Measurements from ENCODE around the gene COX5B.

COX5B gene

DNA sequence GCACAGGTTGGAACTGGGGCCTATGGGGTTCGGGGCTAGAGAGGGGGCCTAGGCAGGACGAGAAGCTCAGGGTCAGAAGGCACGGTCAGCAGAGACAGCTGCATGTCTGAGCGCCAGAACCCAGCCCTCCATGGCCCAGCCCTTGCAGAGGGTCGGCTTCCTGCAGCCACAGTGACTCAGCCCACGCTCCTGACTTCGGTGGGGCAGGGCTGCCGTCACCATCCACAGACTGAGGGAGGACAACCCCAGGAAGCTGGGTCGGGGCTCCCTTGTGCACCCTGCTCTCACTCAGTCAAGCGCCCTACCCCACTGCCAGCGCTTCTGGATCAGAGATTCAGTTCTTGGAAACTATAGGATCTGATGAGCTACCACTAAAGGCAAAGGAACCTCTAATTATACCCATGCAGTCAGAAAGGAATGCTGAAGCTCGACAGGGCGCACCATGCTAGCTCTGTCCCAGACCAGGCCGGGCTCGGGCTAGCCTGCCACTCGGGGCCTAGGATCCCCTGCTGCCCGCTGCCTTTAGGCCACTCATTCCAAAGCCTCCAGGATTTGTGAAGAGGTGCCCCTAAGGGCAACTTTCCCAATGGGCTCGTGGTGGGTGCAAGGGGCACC lies 15.0 kb downstream of the COX5B start:
- Histone ChIP-seq H3K4me3 (ENCODE audit: low read depth, low read length) (no peak overlapping the region), H3K4me1 (ENCODE audit: control insufficient read depth, insufficient read depth, low read length) (0 out of 2 replicates have a peak, but pooled peaks cover 2% of the 10 kb centered on the region), H3K36me3 (ENCODE audit: control insufficient read depth in 2 of 2, insufficient read depth in 1 of 2, low read length in 2 of 2) (peaks cover 0 to 53% of the 10 kb centered on the region in 2 experiments; a peak in 2 of 3 replicates), H3K9me3 (ENCODE audit: control insufficient read depth, insufficient read depth, low read depth, low read length) (no peaks in the 10 kb centered on the region), H3K27ac (ENCODE audit: extremely low read depth, low read depth, low read length) (no peak overlapping the region)
- ChIA-PET POLR2A (interaction anchor here (7.6 kb wide), 1 partner anchor 12 kb away, joined by 183 read pairs; the partner anchor contains the start of gene COX5B), CTCF (interaction anchor here (0.6 to 1.6 kb wide), 3 partner anchors 10 to 70 kb away, joined by 3 to 6 read pairs (median 4); no protein-coding TSS in a partner anchor)
- TF ChIP-seq ZNF341 (tag by site-specific recombination; IDR thresholded peaks at IDR 0.05; ENCODE audit: low read depth) (no peak), ZNF529 (tag by site-specific recombination; IDR thresholded peaks at IDR 0.05; ENCODE audit: insufficient replicate concordance) (no peak), ZNF558 (tag by site-specific recombination; IDR thresholded peaks at IDR 0.05) (no peak), ZNF211 (tag by site-specific recombination; IDR thresholded peaks at IDR 0.05; ENCODE audit: low read depth) (no peak), ZNF560 (tag by site-specific recombination; IDR thresholded peaks at IDR 0.05; ENCODE audit: borderline replicate concordance) (no peak), ZNF629 (tag by site-specific recombination; IDR thresholded peaks at IDR 0.05) (no peak), MEIS1 (CRISPR knock-in tag; IDR thresholded peaks at IDR 0.05; ENCODE audit: borderline replicate concordance) (no peak), OVOL3 (tag by site-specific recombination; IDR thresholded peaks at IDR 0.05) (no peak), ZNF335 (tag by site-specific recombination; conservative IDR thresholded peaks at IDR 0.05) (no peak), ZNF23 (tag by site-specific recombination; IDR thresholded peaks at IDR 0.05; ENCODE audit: borderline replicate concordance) (no peak)
- TF ChIP-seq, protein P1, sequence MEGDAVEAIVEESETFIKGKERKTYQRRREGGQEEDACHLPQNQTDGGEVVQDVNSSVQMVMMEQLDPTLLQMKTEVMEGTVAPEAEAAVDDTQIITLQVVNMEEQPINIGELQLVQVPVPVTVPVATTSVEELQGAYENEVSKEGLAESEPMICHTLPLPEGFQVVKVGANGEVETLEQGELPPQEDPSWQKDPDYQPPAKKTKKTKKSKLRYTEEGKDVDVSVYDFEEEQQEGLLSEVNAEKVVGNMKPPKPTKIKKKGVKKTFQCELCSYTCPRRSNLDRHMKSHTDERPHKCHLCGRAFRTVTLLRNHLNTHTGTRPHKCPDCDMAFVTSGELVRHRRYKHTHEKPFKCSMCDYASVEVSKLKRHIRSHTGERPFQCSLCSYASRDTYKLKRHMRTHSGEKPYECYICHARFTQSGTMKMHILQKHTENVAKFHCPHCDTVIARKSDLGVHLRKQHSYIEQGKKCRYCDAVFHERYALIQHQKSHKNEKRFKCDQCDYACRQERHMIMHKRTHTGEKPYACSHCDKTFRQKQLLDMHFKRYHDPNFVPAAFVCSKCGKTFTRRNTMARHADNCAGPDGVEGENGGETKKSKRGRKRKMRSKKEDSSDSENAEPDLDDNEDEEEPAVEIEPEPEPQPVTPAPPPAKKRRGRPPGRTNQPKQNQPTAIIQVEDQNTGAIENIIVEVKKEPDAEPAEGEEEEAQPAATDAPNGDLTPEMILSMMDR (tag by site-specific recombination; IDR thresholded peaks at IDR 0.05), result no peak

DNA sequence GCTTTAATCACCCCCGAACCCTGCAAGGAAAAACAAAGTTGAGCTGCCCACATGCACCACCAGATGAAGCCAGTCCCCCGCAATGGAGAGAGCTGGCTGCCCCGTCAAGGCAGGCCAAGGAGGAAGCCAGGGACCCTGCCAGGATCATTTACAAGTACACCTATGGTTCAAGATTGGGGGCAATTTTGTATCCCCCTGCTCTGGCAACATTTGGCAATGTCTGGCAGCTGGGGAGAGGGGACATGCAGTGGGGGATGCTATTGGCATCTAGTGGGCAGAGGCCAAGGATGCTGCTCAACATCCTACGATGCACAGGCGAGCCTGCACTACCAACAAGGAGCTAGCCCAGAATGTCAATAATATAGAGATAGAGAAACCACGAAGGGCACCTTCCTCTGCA lies 16.1 kb downstream of the COX5B start:
- ChIA-PET POLR2A (interaction anchor here (0.9 to 7.6 kb wide), 2 partner anchors 13 to 73 kb away, joined by 3 to 183 read pairs; partner anchors contain the start of gene COX5B), CTCF (interaction anchor here (0.7 to 1.4 kb wide), 4 partner anchors 8 to 549 kb away, joined by 3 to 7 read pairs (median 5); partner anchors contain the start of gene ANKRD36)
- H3K4me3 ChIP-seq (ENCODE audit: low read depth, low read length), result no peak overlapping the region
- peaks cover 0 to 42% of the 10 kb centered on the region in 2 experiments; a peak in 2 of 3 replicates for H3K36me3 ChIP-seq (ENCODE audit: control insufficient read depth in 2 of 2, insufficient read depth in 1 of 2, low read length in 2 of 2)
- no peak overlapping the region for H3K27ac ChIP-seq (ENCODE audit: extremely low read depth, low read depth, low read length)
- no peaks in the 10 kb centered on the region for H3K9me3 ChIP-seq (ENCODE audit: control insufficient read depth, insufficient read depth, low read depth, low read length)
- 0 out of 2 replicates have a peak, but pooled peaks cover 2% of the 10 kb centered on the region for H3K4me1 ChIP-seq (ENCODE audit: control insufficient read depth, insufficient read depth, low read length)
- TF ChIP-seq, protein P2, sequence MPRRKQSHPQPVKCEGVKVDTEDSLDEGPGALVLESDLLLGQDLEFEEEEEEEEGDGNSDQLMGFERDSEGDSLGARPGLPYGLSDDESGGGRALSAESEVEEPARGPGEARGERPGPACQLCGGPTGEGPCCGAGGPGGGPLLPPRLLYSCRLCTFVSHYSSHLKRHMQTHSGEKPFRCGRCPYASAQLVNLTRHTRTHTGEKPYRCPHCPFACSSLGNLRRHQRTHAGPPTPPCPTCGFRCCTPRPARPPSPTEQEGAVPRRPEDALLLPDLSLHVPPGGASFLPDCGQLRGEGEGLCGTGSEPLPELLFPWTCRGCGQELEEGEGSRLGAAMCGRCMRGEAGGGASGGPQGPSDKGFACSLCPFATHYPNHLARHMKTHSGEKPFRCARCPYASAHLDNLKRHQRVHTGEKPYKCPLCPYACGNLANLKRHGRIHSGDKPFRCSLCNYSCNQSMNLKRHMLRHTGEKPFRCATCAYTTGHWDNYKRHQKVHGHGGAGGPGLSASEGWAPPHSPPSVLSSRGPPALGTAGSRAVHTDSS (tag by site-specific recombination; IDR thresholded peaks at IDR 0.05), result no peak
- TF ChIP-seq ZBTB17 (tag by site-specific recombination; IDR thresholded peaks at IDR 0.05) (no peak), SP2 (tag by site-specific recombination; IDR thresholded peaks at IDR 0.05) (no peak), ZBTB48 (tag by site-specific recombination; IDR thresholded peaks at IDR 0.05) (no peak), ZNF624 (tag by site-specific recombination; IDR thresholded peaks at IDR 0.05) (no peak), ZNF248 (tag by site-specific recombination; IDR thresholded peaks at IDR 0.05) (no peak), ZNF202 (tag by site-specific recombination; IDR thresholded peaks at IDR 0.05; ENCODE audit: borderline replicate concordance) (no peak), ZNF426 (tag by site-specific recombination; IDR thresholded peaks at IDR 0.05) (no peak), SP3 (tag by site-specific recombination; IDR thresholded peaks at IDR 0.05) (no peak), ZNF529 (tag by site-specific recombination; IDR thresholded peaks at IDR 0.05; ENCODE audit: insufficient replicate concordance) (no peak)
- TF ChIP-seq, protein P3, sequence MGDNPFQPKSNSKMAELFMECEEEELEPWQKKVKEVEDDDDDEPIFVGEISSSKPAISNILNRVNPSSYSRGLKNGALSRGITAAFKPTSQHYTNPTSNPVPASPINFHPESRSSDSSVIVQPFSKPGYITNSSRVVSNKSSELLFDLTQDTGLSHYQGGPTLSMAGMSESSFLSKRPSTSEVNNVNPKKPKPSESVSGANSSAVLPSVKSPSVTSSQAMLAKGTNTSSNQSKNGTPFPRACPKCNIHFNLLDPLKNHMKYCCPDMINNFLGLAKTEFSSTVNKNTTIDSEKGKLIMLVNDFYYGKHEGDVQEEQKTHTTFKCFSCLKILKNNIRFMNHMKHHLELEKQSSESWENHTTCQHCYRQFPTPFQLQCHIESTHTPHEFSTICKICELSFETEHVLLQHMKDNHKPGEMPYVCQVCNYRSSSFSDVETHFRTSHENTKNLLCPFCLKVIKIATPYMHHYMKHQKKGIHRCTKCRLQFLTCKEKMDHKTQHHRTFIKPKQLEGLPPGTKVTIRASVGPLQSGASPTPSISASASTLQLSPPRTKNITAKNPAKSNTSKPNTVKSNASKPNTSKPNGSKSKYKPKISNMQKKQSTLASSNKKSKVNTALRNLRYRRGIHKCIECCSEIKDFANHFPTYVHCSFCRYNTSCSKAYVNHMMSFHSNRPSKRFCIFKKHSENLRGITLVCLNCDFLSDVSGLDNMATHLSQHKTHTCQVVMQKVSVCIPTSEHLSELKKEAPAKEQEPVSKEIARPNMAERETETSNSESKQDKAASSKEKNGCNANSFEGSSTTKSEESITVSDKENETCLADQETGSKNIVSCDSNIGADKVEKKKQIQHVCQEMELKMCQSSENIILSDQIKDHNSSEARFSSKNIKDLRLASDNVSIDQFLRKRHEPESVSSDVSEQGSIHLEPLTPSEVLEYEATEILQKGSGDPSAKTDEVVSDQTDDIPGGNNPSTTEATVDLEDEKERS (tag by site-specific recombination; IDR thresholded peaks at IDR 0.05), result no peak
- TF ChIP-seq, protein P4, sequence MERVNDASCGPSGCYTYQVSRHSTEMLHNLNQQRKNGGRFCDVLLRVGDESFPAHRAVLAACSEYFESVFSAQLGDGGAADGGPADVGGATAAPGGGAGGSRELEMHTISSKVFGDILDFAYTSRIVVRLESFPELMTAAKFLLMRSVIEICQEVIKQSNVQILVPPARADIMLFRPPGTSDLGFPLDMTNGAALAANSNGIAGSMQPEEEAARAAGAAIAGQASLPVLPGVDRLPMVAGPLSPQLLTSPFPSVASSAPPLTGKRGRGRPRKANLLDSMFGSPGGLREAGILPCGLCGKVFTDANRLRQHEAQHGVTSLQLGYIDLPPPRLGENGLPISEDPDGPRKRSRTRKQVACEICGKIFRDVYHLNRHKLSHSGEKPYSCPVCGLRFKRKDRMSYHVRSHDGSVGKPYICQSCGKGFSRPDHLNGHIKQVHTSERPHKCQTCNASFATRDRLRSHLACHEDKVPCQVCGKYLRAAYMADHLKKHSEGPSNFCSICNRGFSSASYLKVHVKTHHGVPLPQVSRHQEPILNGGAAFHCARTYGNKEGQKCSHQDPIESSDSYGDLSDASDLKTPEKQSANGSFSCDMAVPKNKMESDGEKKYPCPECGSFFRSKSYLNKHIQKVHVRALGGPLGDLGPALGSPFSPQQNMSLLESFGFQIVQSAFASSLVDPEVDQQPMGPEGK (tag by site-specific recombination; IDR thresholded peaks at IDR 0.05), result no peak
- TF ChIP-seq, protein P5, sequence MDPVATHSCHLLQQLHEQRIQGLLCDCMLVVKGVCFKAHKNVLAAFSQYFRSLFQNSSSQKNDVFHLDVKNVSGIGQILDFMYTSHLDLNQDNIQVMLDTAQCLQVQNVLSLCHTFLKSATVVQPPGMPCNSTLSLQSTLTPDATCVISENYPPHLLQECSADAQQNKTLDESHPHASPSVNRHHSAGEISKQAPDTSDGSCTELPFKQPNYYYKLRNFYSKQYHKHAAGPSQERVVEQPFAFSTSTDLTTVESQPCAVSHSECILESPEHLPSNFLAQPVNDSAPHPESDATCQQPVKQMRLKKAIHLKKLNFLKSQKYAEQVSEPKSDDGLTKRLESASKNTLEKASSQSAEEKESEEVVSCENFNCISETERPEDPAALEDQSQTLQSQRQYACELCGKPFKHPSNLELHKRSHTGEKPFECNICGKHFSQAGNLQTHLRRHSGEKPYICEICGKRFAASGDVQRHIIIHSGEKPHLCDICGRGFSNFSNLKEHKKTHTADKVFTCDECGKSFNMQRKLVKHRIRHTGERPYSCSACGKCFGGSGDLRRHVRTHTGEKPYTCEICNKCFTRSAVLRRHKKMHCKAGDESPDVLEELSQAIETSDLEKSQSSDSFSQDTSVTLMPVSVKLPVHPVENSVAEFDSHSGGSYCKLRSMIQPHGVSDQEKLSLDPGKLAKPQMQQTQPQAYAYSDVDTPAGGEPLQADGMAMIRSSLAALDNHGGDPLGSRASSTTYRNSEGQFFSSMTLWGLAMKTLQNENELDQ (tag by site-specific recombination; IDR thresholded peaks at IDR 0.05; ENCODE audit: low read depth), result no peak
